OCI-LY3 (cell line): ENCODE results near the gene NEDD8.

ENCODE experiments used
- H2AFZ ChIP-seq: fragments of 200-600, 300-600 bp; shearing (Covaris generic); 2 replicates; pipeline ENCODE4 v1.6.0; 2014; ENCODE audit warnings: antibody characterized with exemption, low read depth, low read length
- H3K27ac ChIP-seq: fragments of 200-600, 300-600 bp; sonication (generic); 2 replicates; pipeline ENCODE4 v1.5.1; 2014; ENCODE audit warnings: mild to moderate bottlenecking, low read length, moderate library complexity, mixed read lengths
- H3K27me3 ChIP-seq: fragments of 200-600, 300-600 bp; sonication (generic); 2 replicates; pipeline ENCODE4 v1.6.1; 2014; ENCODE audit warnings: low read depth, low read length, mixed read lengths
- H3K36me3 ChIP-seq: fragments of 200-600, 300-600 bp; sonication (generic); replicated peaks from 2 replicates; pipeline ENCODE3; 2014; ENCODE audit warnings: low read depth, low read length, mixed read lengths
- H3K4me1 ChIP-seq: fragments of 300-600, 200-600 bp; sonication (generic); 2 replicates; pipeline ENCODE4 v1.6.1; 2014; ENCODE audit warnings: low read length, mixed read lengths
- H3K4me2 ChIP-seq: fragments of 200-600, 300-600 bp; sonication (generic); 2 replicates; pipeline ENCODE4 v1.6.1; 2014; ENCODE audit warnings: low read length, mixed read lengths
- H3K4me3 ChIP-seq: fragments of 300-600, 200-600 bp; sonication (generic); 2 replicates; pipeline ENCODE4 v1.5.1; 2014; ENCODE audit warnings: antibody characterized with exemption, mild to moderate bottlenecking, low read length, moderate library complexity
- H3K79me2 ChIP-seq: fragments of 300-600, 200-600 bp; shearing (Covaris generic); 2 replicates; pipeline ENCODE4 v1.6.1; 2014; ENCODE audit warnings: mild to moderate bottlenecking, low read length, mixed read lengths
- H3K9ac ChIP-seq: fragments of 300-600, 200-600 bp; shearing (Covaris generic); 2 replicates; pipeline ENCODE4 v1.6.0; 2014; ENCODE audit warnings: mild to moderate bottlenecking, low read length, moderate library complexity
- H3K9me3 ChIP-seq: fragments of 200-600, 300-600 bp; shearing (Covaris generic); 2 replicates; pipeline ENCODE4 v1.6.1; 2014; ENCODE audit warnings: low read length, mixed read lengths; ENCODE audit not compliant: insufficient read depth
- H4K20me1 ChIP-seq: fragments of 200-600, 300-600 bp; sonication (generic); 2 replicates; pipeline ENCODE4 v1.6.1; 2016; ENCODE audit warnings: low read length, mixed read lengths; ENCODE audit not compliant: insufficient read depth
- CTCF ChIP-seq: fragments of 200-600, 300-600 bp; sonication (generic); IDR thresholded peaks from 2 replicates; pipeline ENCODE4 v1.5.1; 2014; ENCODE audit warnings: antibody characterized with exemption, low read length, low read depth
- EZH2phosphoT487 ChIP-seq: fragments of 200-600 bp; shearing (Covaris generic); IDR thresholded peaks from 2 replicates; pipeline ENCODE4 v1.6.1; 2018; ENCODE audit warnings: antibody characterized with exemption, mixed run types, low read depth

NEDD8 gene

GRCh38 chr14:24189059-24189375 is 43.1 kb downstream of the NEDD8 start:
- TF ChIP-seq EZH2phosphoT487 = no peak
- no peak for TF ChIP-seq CTCF
- no peak overlapping the region for H3K27ac ChIP-seq
- H3K79me2 ChIP-seq = peaks cover 41% of the 10 kb centered on the region
- peaks cover 54% of the 10 kb centered on the region for H3K36me3 ChIP-seq
- no peak overlapping the region for H2AFZ ChIP-seq
- H3K27me3 ChIP-seq = no peaks in the 10 kb centered on the region
- peak overlapping the region; percentile 53 for H3K9ac ChIP-seq
- peak overlapping the region; percentile 99 for H3K4me2 ChIP-seq
- H4K20me1 ChIP-seq = no peaks in the 10 kb centered on the region
- peak overlapping the region; percentile 99 for H3K4me3 ChIP-seq
- no peaks in the 10 kb centered on the region for H3K9me3 ChIP-seq
- H3K4me1 ChIP-seq = peaks cover 15% of the 10 kb centered on the region

- no peaks in the 10 kb centered on the region for H3K9me3 ChIP-seq
- H4K20me1 ChIP-seq = no peaks in the 10 kb centered on the region
- peak within 1 kb of the TSS; percentile 99 for H3K4me2 ChIP-seq
- no peaks in the 10 kb centered on the region for H3K27me3 ChIP-seq
- H3K27ac ChIP-seq = peak within 1 kb of the TSS; percentile 65
- H3K4me1 ChIP-seq = peaks cover 15% of the 10 kb centered on the region
- TF ChIP-seq CTCF = no peak
- TF ChIP-seq EZH2phosphoT487 = no peak
- peak within 1 kb of the TSS; percentile 85 for H3K9ac ChIP-seq
- peak within 1 kb of the TSS; percentile 99 for H3K4me3 ChIP-seq
- peaks cover 38% of the 10 kb centered on the region for H3K79me2 ChIP-seq
- peak within 1 kb of the TSS; percentile 57; the same call in 1 of the 2 replicates for H2AFZ ChIP-seq
- H3K36me3 ChIP-seq = peaks cover 53% of the 10 kb centered on the region
These were observed 43.7 kb downstream of the NEDD8 start, which contains the start of gene IPO4 for GRCh38 chr14:24188251-24189058. Gene IPO4, minus strand, starts transcription at chr14:24188816. Its CDS starts 29 bp downstream, at chr14:24188787.

- Histone ChIP-seq H3K9me3 (no peaks in the 10 kb centered on the region), H3K9ac (peak overlapping the region; percentile 85), H3K4me2 (peak overlapping the region; percentile 99), H3K4me3 (peak overlapping the region; percentile 99), H3K4me1 (peaks cover 15% of the 10 kb centered on the region), H3K79me2 (peaks cover 33% of the 10 kb centered on the region), H3K36me3 (peaks cover 56% of the 10 kb centered on the region), H3K27me3 (no peaks in the 10 kb centered on the region), H2AFZ (no peak overlapping the region), H3K27ac (no peak overlapping the region), H4K20me1 (no peaks in the 10 kb centered on the region)
- TF ChIP-seq EZH2phosphoT487 = no peak
- no peak for TF ChIP-seq CTCF
These were observed 44.6 kb downstream of the NEDD8 start for GRCh38 chr14:24187539-24187915.

- Histone ChIP-seq H3K9ac (no peak overlapping the region), H4K20me1 (no peaks in the 10 kb centered on the region)
These were observed 45.2 kb downstream of the NEDD8 start for GRCh38 chr14:24186831-24187538.

More at GRCh38 chr14:24186831-24187538, 45.2 kb downstream of the NEDD8 start:
- Histone ChIP-seq H3K79me2 (peaks cover 27% of the 10 kb centered on the region), H3K4me2 (peak overlapping the region; percentile 99), H2AFZ (no peak overlapping the region), H3K9me3 (no peaks in the 10 kb centered on the region), H3K27me3 (no peaks in the 10 kb centered on the region), H3K4me3 (peak overlapping the region; percentile 99; the same call in 1 of the 2 replicates), H3K27ac (no peak overlapping the region), H3K36me3 (peaks cover 54% of the 10 kb centered on the region), H3K4me1 (peaks cover 15% of the 10 kb centered on the region)
- TF ChIP-seq EZH2phosphoT487 = no peak
- TF ChIP-seq CTCF = no peak
